ENCODE data around the gene PRDX3. TPM values are rescaled to one million over a fixed set of nuclear protein-coding genes. Genes with fewer than 3 reads are reported as not detected.

The PRDX3 gene
- total RNA-seq, 1 experiment from 2014 or later = 167 TPM

- DNase-seq (ENCODE audit: low spot score) (no peak), ATAC-seq (no peak)
Measured at GRCh38 chr10:119129721-119130120, 48.9 kb downstream of the PRDX3 start.

More at GRCh38 chr10:119129721-119130120, 48.9 kb downstream of the PRDX3 start:
- peaks cover 60% of the 10 kb centered on the region for H3K36me3 Mint-ChIP-seq
- no peaks in the 10 kb centered on the region for H3K27me3 Mint-ChIP-seq (ENCODE audit: low read depth)
- no peak for TF ChIP-seq JUN (CRISPR knock-in tag; IDR thresholded peaks at IDR 0.05)
- TF ChIP-seq GABPB1 (CRISPR knock-in tag; IDR thresholded peaks at IDR 0.05) = no peak
- TF ChIP-seq ELF4 (CRISPR knock-in tag; IDR thresholded peaks at IDR 0.05; ENCODE audit: low read depth) = no peak
- TF ChIP-seq ZMAT4 (CRISPR knock-in tag; IDR thresholded peaks at IDR 0.05) = no peak
- TF ChIP-seq, protein P1, sequence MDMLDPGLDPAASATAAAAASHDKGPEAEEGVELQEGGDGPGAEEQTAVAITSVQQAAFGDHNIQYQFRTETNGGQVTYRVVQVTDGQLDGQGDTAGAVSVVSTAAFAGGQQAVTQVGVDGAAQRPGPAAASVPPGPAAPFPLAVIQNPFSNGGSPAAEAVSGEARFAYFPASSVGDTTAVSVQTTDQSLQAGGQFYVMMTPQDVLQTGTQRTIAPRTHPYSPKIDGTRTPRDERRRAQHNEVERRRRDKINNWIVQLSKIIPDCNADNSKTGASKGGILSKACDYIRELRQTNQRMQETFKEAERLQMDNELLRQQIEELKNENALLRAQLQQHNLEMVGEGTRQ (CRISPR knock-in tag; IDR thresholded peaks at IDR 0.05) = no peak
- TF ChIP-seq, protein P2, sequence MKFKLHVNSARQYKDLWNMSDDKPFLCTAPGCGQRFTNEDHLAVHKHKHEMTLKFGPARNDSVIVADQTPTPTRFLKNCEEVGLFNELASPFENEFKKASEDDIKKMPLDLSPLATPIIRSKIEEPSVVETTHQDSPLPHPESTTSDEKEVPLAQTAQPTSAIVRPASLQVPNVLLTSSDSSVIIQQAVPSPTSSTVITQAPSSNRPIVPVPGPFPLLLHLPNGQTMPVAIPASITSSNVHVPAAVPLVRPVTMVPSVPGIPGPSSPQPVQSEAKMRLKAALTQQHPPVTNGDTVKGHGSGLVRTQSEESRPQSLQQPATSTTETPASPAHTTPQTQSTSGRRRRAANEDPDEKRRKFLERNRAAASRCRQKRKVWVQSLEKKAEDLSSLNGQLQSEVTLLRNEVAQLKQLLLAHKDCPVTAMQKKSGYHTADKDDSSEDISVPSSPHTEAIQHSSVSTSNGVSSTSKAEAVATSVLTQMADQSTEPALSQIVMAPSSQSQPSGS (CRISPR knock-in tag; IDR thresholded peaks at IDR 0.05; ENCODE audit: borderline replicate concordance, low read depth) = no peak
- no peak for TF ChIP-seq TEAD1 (CRISPR knock-in tag; IDR thresholded peaks at IDR 0.05)
- no peak for TF ChIP-seq TEAD4 (CRISPR knock-in tag; IDR thresholded peaks at IDR 0.05)
- no peak for TF ChIP-seq NR1H2 (CRISPR knock-in tag; IDR thresholded peaks at IDR 0.05)
- TF ChIP-seq NFE2L1 (CRISPR knock-in tag; IDR thresholded peaks at IDR 0.05) = no peak
- TF ChIP-seq ZNF281 (CRISPR knock-in tag; IDR thresholded peaks at IDR 0.05) = no peak
- TF ChIP-seq, protein P3, sequence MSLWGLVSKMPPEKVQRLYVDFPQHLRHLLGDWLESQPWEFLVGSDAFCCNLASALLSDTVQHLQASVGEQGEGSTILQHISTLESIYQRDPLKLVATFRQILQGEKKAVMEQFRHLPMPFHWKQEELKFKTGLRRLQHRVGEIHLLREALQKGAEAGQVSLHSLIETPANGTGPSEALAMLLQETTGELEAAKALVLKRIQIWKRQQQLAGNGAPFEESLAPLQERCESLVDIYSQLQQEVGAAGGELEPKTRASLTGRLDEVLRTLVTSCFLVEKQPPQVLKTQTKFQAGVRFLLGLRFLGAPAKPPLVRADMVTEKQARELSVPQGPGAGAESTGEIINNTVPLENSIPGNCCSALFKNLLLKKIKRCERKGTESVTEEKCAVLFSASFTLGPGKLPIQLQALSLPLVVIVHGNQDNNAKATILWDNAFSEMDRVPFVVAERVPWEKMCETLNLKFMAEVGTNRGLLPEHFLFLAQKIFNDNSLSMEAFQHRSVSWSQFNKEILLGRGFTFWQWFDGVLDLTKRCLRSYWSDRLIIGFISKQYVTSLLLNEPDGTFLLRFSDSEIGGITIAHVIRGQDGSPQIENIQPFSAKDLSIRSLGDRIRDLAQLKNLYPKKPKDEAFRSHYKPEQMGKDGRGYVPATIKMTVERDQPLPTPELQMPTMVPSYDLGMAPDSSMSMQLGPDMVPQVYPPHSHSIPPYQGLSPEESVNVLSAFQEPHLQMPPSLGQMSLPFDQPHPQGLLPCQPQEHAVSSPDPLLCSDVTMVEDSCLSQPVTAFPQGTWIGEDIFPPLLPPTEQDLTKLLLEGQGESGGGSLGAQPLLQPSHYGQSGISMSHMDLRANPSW (CRISPR knock-in tag; conservative IDR thresholded peaks at IDR 0.05; ENCODE audit: low read depth) = no peak
- no peak for TF ChIP-seq FOXJ3 (CRISPR knock-in tag; IDR thresholded peaks at IDR 0.05; ENCODE audit: borderline replicate concordance)
- no peak for TF ChIP-seq FOXP4 (CRISPR knock-in tag; IDR thresholded peaks at IDR 0.05)
- 0 out of 2 replicates have a peak, but pooled peaks cover 4% of the 10 kb centered on the region for H3K9me3 Mint-ChIP-seq
- H3K4me3 Mint-ChIP-seq = no peak overlapping the region
- H3K27ac Mint-ChIP-seq = no peak overlapping the region
- ChIA-PET POLR2A (interaction anchor here (0.6 kb wide), 1 partner anchor 13 kb away, joined by 7 read pairs; no protein-coding TSS in a partner anchor), CTCF (interaction anchor here (0.6 kb wide), 1 partner anchor 561 kb away, joined by 3 read pairs; no protein-coding TSS in a partner anchor)
- no peaks in the 10 kb centered on the region for H3K4me1 Mint-ChIP-seq
